OCI-LY3 (cell line): ENCODE data around the gene TAX1BP1.

ENCODE experiments used
- EZH2phosphoT487 ChIP-seq: fragments of 200-600 bp; shearing (Covaris generic); IDR thresholded peaks from 2 replicates; pipeline ENCODE4 v1.6.1; 2018; ENCODE audit warnings: antibody characterized with exemption, mixed run types, low read depth
- TF ChIP-seq, protein P1 (sequence below): fragments of 200-600, 300-600 bp; sonication (generic); IDR thresholded peaks from 2 replicates; pipeline ENCODE4 v1.5.1; 2014; ENCODE audit warnings: antibody characterized with exemption, low read length, low read depth

DNA sequence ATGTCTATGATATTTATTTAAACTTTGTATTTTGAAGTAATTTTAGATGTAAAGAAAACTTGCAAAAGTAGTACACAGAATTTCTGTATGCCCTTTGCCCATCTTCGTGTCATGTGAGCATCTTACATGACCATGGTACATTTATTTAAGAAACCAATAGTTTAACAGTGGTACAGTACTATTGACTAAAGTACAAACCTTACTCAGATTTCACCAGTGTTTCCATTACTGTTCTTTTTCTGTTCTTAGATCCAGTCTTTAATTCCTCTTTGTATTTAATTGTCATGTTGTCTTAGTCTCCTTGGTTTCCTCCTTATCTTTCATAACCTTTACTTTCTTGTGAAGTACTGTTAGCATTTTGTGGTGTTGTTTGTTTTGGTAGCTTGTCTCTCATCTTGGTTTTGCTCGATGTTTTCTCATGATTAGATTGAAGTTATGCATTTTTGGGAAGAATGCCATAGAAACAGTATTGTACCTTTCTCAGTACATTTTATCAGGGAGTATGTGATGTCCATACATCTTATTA, 24.1 kb downstream of the TAX1BP1 start:
- TF ChIP-seq, protein P1, sequence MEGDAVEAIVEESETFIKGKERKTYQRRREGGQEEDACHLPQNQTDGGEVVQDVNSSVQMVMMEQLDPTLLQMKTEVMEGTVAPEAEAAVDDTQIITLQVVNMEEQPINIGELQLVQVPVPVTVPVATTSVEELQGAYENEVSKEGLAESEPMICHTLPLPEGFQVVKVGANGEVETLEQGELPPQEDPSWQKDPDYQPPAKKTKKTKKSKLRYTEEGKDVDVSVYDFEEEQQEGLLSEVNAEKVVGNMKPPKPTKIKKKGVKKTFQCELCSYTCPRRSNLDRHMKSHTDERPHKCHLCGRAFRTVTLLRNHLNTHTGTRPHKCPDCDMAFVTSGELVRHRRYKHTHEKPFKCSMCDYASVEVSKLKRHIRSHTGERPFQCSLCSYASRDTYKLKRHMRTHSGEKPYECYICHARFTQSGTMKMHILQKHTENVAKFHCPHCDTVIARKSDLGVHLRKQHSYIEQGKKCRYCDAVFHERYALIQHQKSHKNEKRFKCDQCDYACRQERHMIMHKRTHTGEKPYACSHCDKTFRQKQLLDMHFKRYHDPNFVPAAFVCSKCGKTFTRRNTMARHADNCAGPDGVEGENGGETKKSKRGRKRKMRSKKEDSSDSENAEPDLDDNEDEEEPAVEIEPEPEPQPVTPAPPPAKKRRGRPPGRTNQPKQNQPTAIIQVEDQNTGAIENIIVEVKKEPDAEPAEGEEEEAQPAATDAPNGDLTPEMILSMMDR, result no peak
- TF ChIP-seq EZH2phosphoT487, result no peak
